DND-41 (cell line): ENCODE data around the gene GAS7.

Source experiments
- ATAC-seq: fragments of 200-7000 bp; cut with Tn5 transposase; 3 replicates; pipeline ENCODE4 v1.9.1; 2021; ENCODE audit warnings: low read depth; ENCODE audit not compliant: insufficient read depth
- DNase-seq: peaks from one replicate; pipeline ENCODE4 v3.0.0-alpha.2; 2020
- H2AFZ ChIP-seq: 2 replicates; pipeline ENCODE4 v1.6.0; 2012; ENCODE audit warnings: low read depth, low read length
- H3K27ac ChIP-seq: 2 replicates; pipeline ENCODE4 v1.5.1; 2012; ENCODE audit warnings: low read length, inconsistent platforms
- H3K27me3 ChIP-seq: fragments of 200-600 bp; sonication (generic); 2 replicates; pipeline ENCODE4 v1.6.0; 2012; ENCODE audit warnings: low read length, mild to moderate bottlenecking, inconsistent platforms; ENCODE audit not compliant: insufficient read depth, poor library complexity
- H3K36me3 ChIP-seq: 2 replicates; pipeline ENCODE4 v1.5.1; 2012; ENCODE audit warnings: low read length, inconsistent platforms; ENCODE audit not compliant: insufficient read depth
- H3K4me1 ChIP-seq: 2 replicates; pipeline ENCODE4 v1.5.1; 2012; ENCODE audit warnings: mild to moderate bottlenecking, low read length; ENCODE audit not compliant: insufficient read depth
- H3K4me2 ChIP-seq: 2 replicates; pipeline ENCODE4 v1.6.0; 2012; ENCODE audit warnings: mild to moderate bottlenecking, moderate library complexity, low read length, inconsistent platforms; ENCODE audit not compliant: insufficient read depth
- H3K4me3 ChIP-seq, 2 experiments: fragments of 200-600 bp in 1 of 2; shearing (Covaris generic) in 1 of 2; 2 replicates each; pipeline ENCODE4 v1.5.1; 2012 to 2016; ENCODE audit warnings: inconsistent platforms in 2 of 2, low read length in 2 of 2, mild to moderate bottlenecking in 2 of 2, low read depth in 1 of 2, moderate library complexity in 1 of 2
- H3K79me2 ChIP-seq: 2 replicates; pipeline ENCODE4 v1.6.0; 2012; ENCODE audit warnings: low read length, inconsistent platforms; ENCODE audit not compliant: insufficient read depth
- H3K9ac ChIP-seq: 2 replicates; pipeline ENCODE4 v1.6.0; 2012; ENCODE audit warnings: low read depth, mild to moderate bottlenecking, inconsistent platforms, low read length, moderate library complexity
- H3K9me3 ChIP-seq: 2 replicates; pipeline ENCODE4 v1.5.1; 2012; ENCODE audit warnings: low read length, moderate library complexity, mild to moderate bottlenecking, inconsistent platforms; ENCODE audit not compliant: insufficient read depth, severe bottlenecking
- H4K20me1 ChIP-seq: 2 replicates; pipeline ENCODE4 v1.6.0; 2012; ENCODE audit warnings: low read length; ENCODE audit not compliant: insufficient read depth
- CTCF ChIP-seq: IDR thresholded peaks from 2 replicates; pipeline ENCODE4 v1.5.1; 2012; ENCODE audit warnings: borderline replicate concordance, low read length, moderate library complexity, mild to moderate bottlenecking; ENCODE audit not compliant: poor library complexity, severe bottlenecking; ENCODE audit errors: extremely low read depth
- EZH2 ChIP-seq: IDR thresholded peaks from 3 replicates; pipeline ENCODE4 v1.6.1; 2012; ENCODE audit warnings: borderline replicate concordance, low read depth, mild to moderate bottlenecking, moderate library complexity, low read length, inconsistent platforms; ENCODE audit not compliant: severe bottlenecking

The GAS7 gene

GRCh38 chr17:9937241-9937761 is 261.1 kb downstream of the GAS7 start:
- Histone ChIP-seq H3K27me3 (no peaks in the 10 kb centered on the region), H3K79me2 (no peaks in the 10 kb centered on the region), H4K20me1 (no peaks in the 10 kb centered on the region), H2AFZ (no peak overlapping the region), H3K4me1 (no peaks in the 10 kb centered on the region), H3K36me3 (peaks cover 29% of the 10 kb centered on the region), H3K9ac (no peak overlapping the region), H3K4me2 (no peak overlapping the region), H3K9me3 (no peaks in the 10 kb centered on the region), H3K27ac (no peak overlapping the region), H3K4me3 (no peak overlapping the region)
- ATAC-seq: no peak
- DNase-seq: no peak
- TF ChIP-seq EZH2: no peak
- no peak for TF ChIP-seq CTCF

- ATAC-seq (no peak), DNase-seq (no peak)
- peaks cover 27% of the 10 kb centered on the region for H3K36me3 ChIP-seq
- no peak overlapping the region for H3K4me3 ChIP-seq
- no peak for TF ChIP-seq CTCF
- TF ChIP-seq EZH2: no peak
- H3K9me3 ChIP-seq: no peaks in the 10 kb centered on the region
- no peak overlapping the region for H3K9ac ChIP-seq
- H3K27me3 ChIP-seq: no peaks in the 10 kb centered on the region
- H3K4me2 ChIP-seq: no peak overlapping the region
- no peaks in the 10 kb centered on the region for H3K79me2 ChIP-seq
- no peaks in the 10 kb centered on the region for H4K20me1 ChIP-seq
- no peak overlapping the region for H3K27ac ChIP-seq
- no peaks in the 10 kb centered on the region for H3K4me1 ChIP-seq
- no peak overlapping the region for H2AFZ ChIP-seq
Observed at GRCh38 chr17:9936095-9936494, 262.3 kb downstream of the GAS7 start.

GRCh38 chr17:9935408-9935807 is 263.0 kb downstream of the GAS7 start:
- Histone ChIP-seq H3K79me2 (no peaks in the 10 kb centered on the region), H3K36me3 (peaks cover 21% of the 10 kb centered on the region)
- TF ChIP-seq CTCF (no peak), EZH2 (no peak)

GRCh38 chr17:9934331-9934730 is 264.1 kb downstream of the GAS7 start:
- Histone ChIP-seq H4K20me1 (no peaks in the 10 kb centered on the region), H3K4me3 (no peak overlapping the region), H3K9ac (no peak overlapping the region), H3K27ac (no peak overlapping the region), H3K9me3 (no peaks in the 10 kb centered on the region), H3K4me1 (no peaks in the 10 kb centered on the region), H3K4me2 (no peak overlapping the region), H3K79me2 (no peaks in the 10 kb centered on the region), H3K27me3 (no peaks in the 10 kb centered on the region), H3K36me3 (peaks cover 11% of the 10 kb centered on the region), H2AFZ (no peak overlapping the region)
- TF ChIP-seq EZH2 (no peak), CTCF (no peak)
- ATAC-seq: no peak
- no peak for DNase-seq

More at GRCh38 chr17:9935408-9935807, 263.0 kb downstream of the GAS7 start:
- no peaks in the 10 kb centered on the region for H3K9me3 ChIP-seq
- ATAC-seq (no peak), DNase-seq (no peak)
- no peak overlapping the region for H3K9ac ChIP-seq
- no peak overlapping the region for H3K27ac ChIP-seq
- no peaks in the 10 kb centered on the region for H4K20me1 ChIP-seq
- H2AFZ ChIP-seq: no peak overlapping the region
- H3K27me3 ChIP-seq: no peaks in the 10 kb centered on the region
- no peak overlapping the region for H3K4me3 ChIP-seq
- H3K4me2 ChIP-seq: no peak overlapping the region
- no peaks in the 10 kb centered on the region for H3K4me1 ChIP-seq
